Spleen (tissue), 11 donors: ENCODE results near the gene IL3. TPM values are rescaled to one million over a fixed set of nuclear protein-coding genes. Genes with fewer than 3 reads are reported as not detected.

Source experiments
- DNase-seq: peaks from one replicate; pipeline ENCODE4 v3.0.0-alpha.2; 2020
- H3K27ac ChIP-seq, 8 donors: fragments of 200-600 bp; sonication (generic) in 7 of 8; 1 replicate in 4 of 8; 2 replicates in 4 of 8; pipeline versions ENCODE4 v1.5.0 to v1.8.0; 2016 to 2021; ENCODE audit warnings: inconsistent platforms in 4 of 8, mild to moderate bottlenecking in 4 of 8, moderate library complexity in 1 of 8
- H3K27me3 ChIP-seq, 7 donors: fragments of 200-600 bp; sonication (generic) in 6 of 7; replicated peaks in 1 of 7; 1 replicate in 4 of 7; 2 replicates in 3 of 7; pipeline versions ENCODE4 v1.5.0 to v1.8.0; 2016 to 2021; ENCODE audit warnings: inconsistent platforms in 3 of 7, mild to moderate bottlenecking in 1 of 7
- H3K36me3 ChIP-seq, 6 donors: fragments of 200-600 bp; sonication (generic) in 5 of 6; 1 replicate in 4 of 6; 2 replicates in 2 of 6; pipeline versions ENCODE4 v1.5.0 to v1.8.0; 2016 to 2021; ENCODE audit warnings: inconsistent platforms in 2 of 6
- H3K4me1 ChIP-seq, 6 donors: fragments of 200-600 bp; sonication (generic) in 5 of 6; 1 replicate in 3 of 6; 2 replicates in 3 of 6; pipeline versions ENCODE4 v1.5.0 to v1.8.0; 2016 to 2021; ENCODE audit warnings: inconsistent platforms in 3 of 6
- H3K4me3 ChIP-seq, 8 donors: fragments of 200-600 bp; sonication (generic) in 7 of 8; 1 replicate in 4 of 8; 2 replicates in 4 of 8; pipeline versions ENCODE4 v1.5.0 to v1.8.0; 2016 to 2021; ENCODE audit warnings: inconsistent platforms in 4 of 8, mild to moderate bottlenecking in 4 of 8, moderate library complexity in 2 of 8
- H3K9me3 ChIP-seq, 8 donors: fragments of 200-600 bp; sonication (generic) in 7 of 8; 1 replicate in 4 of 8; 2 replicates in 4 of 8; pipeline versions ENCODE4 v1.5.0 to v1.8.0; 2016 to 2021; ENCODE audit warnings: inconsistent platforms in 4 of 8
- POLR2A ChIP-seq, 3 donors: fragments of 450-650 bp; IDR thresholded peaks; one replicate each; pipeline ENCODE4 v1.5.1; 2017; ENCODE audit warnings: antibody characterized with exemption in 3 of 3, mild to moderate bottlenecking in 1 of 3
- POLR2AphosphoS5 ChIP-seq, 3 donors: sonication (generic); formaldehyde crosslinking; IDR thresholded peaks; one replicate each; pipeline ENCODE4 v1.5.1; 2017; ENCODE audit warnings: antibody characterized with exemption in 3 of 3
- WGBS, 5 donors: extraction: QIAGEN DNeasy Blood & Tissue Kit in 3 of 5; methylation state at CpG; one replicate each; pipeline versions ENCODE4 v1.1.5 to v1.1.7; 2013 to 2018; 5-methylcytosine and 5-hydroxymethylcytosine counted together
- intact Hi-C: fragments of 100-400 bp; cut with DNase I; formaldehyde crosslinking; loops from one replicate; pipeline ENCODE4 v1.15.0; 2023; ENCODE audit warnings: low total_unique reads
- polyA plus RNA-seq, 3 donors: library from polyadenylated mRNA; stranded (reverse); fragments of 200-250 nt; gene quantifications; one replicate each; pipeline ENCODE4 v1.2.1, GENCODE V29; 2013
- total RNA-seq, 7 donors: library from RNA; depleted of rRNA in 3 of 7; stranded (reverse); fragments of >200 nt in 3 of 7; fragmentation: NEBNext Ultra II Directional in 4 of 7; extraction: Animal tissue kit (Norgen Biotek cat#: 25700) in 4 of 7; gene quantifications; one replicate each; pipeline versions ENCODE4 v1.1.0 to v1.2.1, GENCODE V29; 2016 to 2021
- TF ChIP-seq, protein P1 (sequence below), 11 experiments: fragments of 200-600 bp in 7 of 11; fragments of 450-650 bp in 4 of 11; sonication (generic) in 4 of 11; IDR thresholded peaks in 8 of 11; conservative IDR thresholded peaks in 3 of 11; 1 replicate in 7 of 11; 2 replicates in 4 of 11; pipeline versions ENCODE4 v1.4.0 to v1.8.0; 2016 to 2021; ENCODE audit warnings: antibody characterized with exemption in 11 of 11, inconsistent platforms in 4 of 11, mild to moderate bottlenecking in 1 of 11
- donor health status: healthy with polysubstance abuse.
- donor health status: DM: no; HTN: no; CAD: no; lungs with moderate emphysema.
- donor health status: DM: no; HTN: no; CAD: no.
- donor health status: Bipolar disorder and iron deficiency.
- donor health status: healthy.
- donor health status: DM: no; HTN: no; CAD: no.
- donor health status: DM: yes; HTN: yes; CAD: no.

The IL3 gene
- total and polyA plus RNA-seq, 10 donors: not detected

DNA sequence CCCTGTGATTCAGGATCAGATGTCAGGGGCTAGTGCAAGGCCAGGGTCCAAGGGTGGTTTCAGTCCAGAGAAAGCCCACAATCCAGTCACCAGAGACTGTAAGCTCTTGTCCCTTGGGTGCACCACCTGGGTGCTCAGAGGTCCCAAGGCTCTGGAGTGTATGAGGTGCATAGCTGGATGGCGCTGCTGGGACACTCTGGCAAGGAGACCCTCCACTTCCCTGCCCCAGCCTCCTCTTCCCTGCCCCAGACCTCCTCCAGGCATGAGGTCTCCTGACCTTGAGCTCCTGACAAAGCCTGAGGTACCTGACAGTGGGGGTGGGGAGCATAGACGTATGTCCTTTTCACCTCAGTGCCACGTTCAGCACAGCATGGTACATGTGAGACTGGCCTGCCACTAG, 20.1 kb downstream of the IL3 start:
- Histone ChIP-seq H3K4me1 (peaks cover 0 to 2% (median 0%) of the 10 kb centered on the region in 6 donors), H3K9me3 (no peaks in the 10 kb centered on the region), H3K36me3 (no peaks in the 10 kb centered on the region), H3K4me3 (no peak overlapping the region), H3K27ac (no peak overlapping the region), H3K27me3 (no peaks in the 10 kb centered on the region)
- TF ChIP-seq POLR2A (IDR thresholded peaks at IDR 0.05): no peak
- TF ChIP-seq POLR2AphosphoS5 (IDR thresholded peaks at IDR 0.05): no peak
- TF ChIP-seq, protein P1, sequence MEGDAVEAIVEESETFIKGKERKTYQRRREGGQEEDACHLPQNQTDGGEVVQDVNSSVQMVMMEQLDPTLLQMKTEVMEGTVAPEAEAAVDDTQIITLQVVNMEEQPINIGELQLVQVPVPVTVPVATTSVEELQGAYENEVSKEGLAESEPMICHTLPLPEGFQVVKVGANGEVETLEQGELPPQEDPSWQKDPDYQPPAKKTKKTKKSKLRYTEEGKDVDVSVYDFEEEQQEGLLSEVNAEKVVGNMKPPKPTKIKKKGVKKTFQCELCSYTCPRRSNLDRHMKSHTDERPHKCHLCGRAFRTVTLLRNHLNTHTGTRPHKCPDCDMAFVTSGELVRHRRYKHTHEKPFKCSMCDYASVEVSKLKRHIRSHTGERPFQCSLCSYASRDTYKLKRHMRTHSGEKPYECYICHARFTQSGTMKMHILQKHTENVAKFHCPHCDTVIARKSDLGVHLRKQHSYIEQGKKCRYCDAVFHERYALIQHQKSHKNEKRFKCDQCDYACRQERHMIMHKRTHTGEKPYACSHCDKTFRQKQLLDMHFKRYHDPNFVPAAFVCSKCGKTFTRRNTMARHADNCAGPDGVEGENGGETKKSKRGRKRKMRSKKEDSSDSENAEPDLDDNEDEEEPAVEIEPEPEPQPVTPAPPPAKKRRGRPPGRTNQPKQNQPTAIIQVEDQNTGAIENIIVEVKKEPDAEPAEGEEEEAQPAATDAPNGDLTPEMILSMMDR (IDR thresholded peaks at IDR 0.05 in 8 of 11, conservative IDR thresholded peaks at IDR 0.05 in 3 of 11): no peak
- 85 to 100% (median 93%) methylated on average over 1 to 3 of the region's 3 CpGs for WGBS, 5 donors
- intact Hi-C loops: no loop called here
- peak; percentile 55 for DNase-seq

DNA sequence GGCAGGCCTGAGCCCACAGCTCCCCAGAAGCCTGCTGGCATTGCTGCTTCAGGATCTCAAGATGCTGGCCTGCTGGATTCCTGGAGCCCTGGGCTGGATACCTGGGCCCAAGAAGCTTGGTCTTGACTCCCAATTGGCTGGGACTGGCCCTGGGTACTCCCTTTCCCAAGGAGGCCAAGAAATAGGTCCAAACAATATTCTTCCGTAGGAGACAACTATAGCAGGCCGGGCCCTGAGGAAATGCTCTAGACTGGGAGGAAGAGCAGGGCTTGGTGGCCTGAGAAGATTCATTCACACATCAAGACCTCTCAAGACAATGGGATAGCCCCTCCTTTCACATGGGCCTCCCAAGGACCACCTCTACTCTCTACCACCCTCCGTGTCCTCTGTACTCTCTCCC, 21.0 kb downstream of the IL3 start:
- Histone ChIP-seq H3K4me1 (peaks cover 0 to 11% (median 5%) of the 10 kb centered on the region in 6 donors), H3K27me3 (no peaks in the 10 kb centered on the region), H3K4me3 (no peak overlapping the region), H3K9me3 (no peaks in the 10 kb centered on the region), H3K27ac (no peak overlapping the region), H3K36me3 (no peaks in the 10 kb centered on the region)
- intact Hi-C loops: no loop called here
- peak; percentile 59 for DNase-seq
- WGBS, 5 donors: 95 to 100% (median 98%) methylated on average over 2 to 3 of the region's 3 CpGs
- no peak for TF ChIP-seq POLR2AphosphoS5 (IDR thresholded peaks at IDR 0.05)
- no peak for TF ChIP-seq POLR2A (IDR thresholded peaks at IDR 0.05)
- TF ChIP-seq, protein P1 (IDR thresholded peaks at IDR 0.05 in 8 of 11, conservative IDR thresholded peaks at IDR 0.05 in 3 of 11): no peak

DNA sequence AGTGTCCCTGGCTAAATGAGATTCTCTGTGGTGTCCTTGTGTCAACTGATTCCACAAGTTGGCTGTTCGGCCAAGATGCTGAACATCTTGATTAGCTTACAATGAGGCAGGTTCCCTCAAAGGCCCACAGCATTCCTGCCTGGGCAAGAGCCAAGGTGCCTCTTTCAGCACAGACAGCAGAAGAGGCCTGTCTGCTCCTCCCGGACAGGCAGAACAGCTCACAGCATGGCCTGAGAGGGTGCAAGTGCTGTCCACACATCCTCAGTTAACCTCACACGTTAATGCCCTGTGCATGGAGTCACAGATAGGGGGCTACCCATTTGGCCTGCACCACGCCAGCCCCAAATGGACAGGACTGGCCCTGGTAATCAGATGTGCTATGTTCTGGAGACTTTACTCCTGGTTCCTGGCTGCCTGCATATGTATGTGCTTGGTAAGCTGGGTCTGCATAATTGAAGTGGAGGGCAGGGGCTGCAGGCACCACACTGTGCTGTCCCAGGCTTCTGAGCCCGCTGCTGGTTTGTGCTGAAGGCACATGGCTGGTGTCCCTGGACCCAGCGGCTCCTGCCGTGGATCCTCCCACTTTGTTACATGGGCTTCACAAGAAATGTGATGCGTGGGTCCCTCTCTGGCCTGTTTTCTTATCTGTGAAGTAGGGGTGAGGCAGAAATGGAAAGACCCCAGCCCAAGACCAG, 22.0 kb downstream of the IL3 start:
- intact Hi-C loops: no loop called here
- 86 to 95% (median 92%) methylated on average over 4 to 8 of the region's 8 CpGs for WGBS, 5 donors
- peak; percentile 62 for DNase-seq
- TF ChIP-seq POLR2AphosphoS5 (IDR thresholded peaks at IDR 0.05) (no peak), POLR2A (IDR thresholded peaks at IDR 0.05) (no peak)
- TF ChIP-seq, protein P1 (IDR thresholded peaks at IDR 0.05 in 8 of 11, conservative IDR thresholded peaks at IDR 0.05 in 3 of 11): no peak
- peaks cover 0 to 14% (median 5%) of the 10 kb centered on the region in 6 donors for H3K4me1 ChIP-seq
- H3K36me3 ChIP-seq: no peaks in the 10 kb centered on the region
- no peaks in the 10 kb centered on the region for H3K9me3 ChIP-seq
- H3K4me3 ChIP-seq: no peak overlapping the region
- H3K27ac ChIP-seq: no peak overlapping the region
- H3K27me3 ChIP-seq: no peaks in the 10 kb centered on the region

DNA sequence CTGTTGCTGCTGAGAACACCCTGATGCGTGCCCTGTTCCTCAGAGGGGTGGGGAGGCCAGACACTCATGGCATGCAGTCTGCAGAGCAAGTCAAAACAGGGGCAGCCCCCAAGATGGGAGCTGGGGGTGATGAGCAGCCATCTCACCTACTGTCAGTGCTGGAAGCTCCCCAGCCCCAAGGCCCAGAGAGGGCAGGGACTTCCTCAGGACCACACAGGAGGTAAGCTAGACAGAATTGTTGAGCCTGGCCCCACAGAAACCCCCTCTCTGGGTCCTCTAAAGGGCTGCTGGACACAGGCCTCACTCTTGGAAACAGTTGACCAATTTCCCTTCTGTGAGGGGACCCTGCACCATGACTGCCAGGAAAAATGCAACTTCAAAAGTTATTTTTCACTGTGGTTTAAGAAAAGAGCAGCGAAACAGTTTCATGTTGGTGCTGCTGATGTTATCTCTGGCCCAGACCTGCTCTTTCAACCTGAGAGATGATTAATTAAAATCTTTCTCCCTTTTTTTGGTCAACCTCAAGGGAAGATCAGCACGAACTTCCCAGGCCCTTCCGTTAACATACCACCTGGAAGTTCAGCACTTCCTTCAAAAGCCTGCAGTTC, 22.7 kb downstream of the IL3 start:
- DNase-seq: peak; percentile 70
- Histone ChIP-seq H3K4me1 (peaks cover 0 to 14% (median 5%) of the 10 kb centered on the region in 6 donors), H3K27me3 (no peaks in the 10 kb centered on the region), H3K9me3 (no peaks in the 10 kb centered on the region), H3K36me3 (no peaks in the 10 kb centered on the region), H3K27ac (peak overlapping the region in 1 of 8 donors; percentile 3), H3K4me3 (no peak overlapping the region)
- WGBS, 5 donors: 60 to 73% (median 66%) methylated on average over 3 to 4 of the region's 4 CpGs
- TF ChIP-seq POLR2AphosphoS5 (IDR thresholded peaks at IDR 0.05) (no peak), POLR2A (IDR thresholded peaks at IDR 0.05) (no peak)
- TF ChIP-seq, protein P1 (IDR thresholded peaks at IDR 0.05 in 8 of 11, conservative IDR thresholded peaks at IDR 0.05 in 3 of 11): no peak
- intact Hi-C loops: no loop called here
